Measurements from ENCODE around the gene ENOX1. TPM values are rescaled to one million over a fixed set of nuclear protein-coding genes. Genes with fewer than 3 reads are reported as not detected.

The ENOX1 gene
- polyA plus RNA-seq, 1 donor (not counting 4 experiments of a cell fraction or from before 2014, with no cell fraction given) = 1.1 TPM

DNA sequence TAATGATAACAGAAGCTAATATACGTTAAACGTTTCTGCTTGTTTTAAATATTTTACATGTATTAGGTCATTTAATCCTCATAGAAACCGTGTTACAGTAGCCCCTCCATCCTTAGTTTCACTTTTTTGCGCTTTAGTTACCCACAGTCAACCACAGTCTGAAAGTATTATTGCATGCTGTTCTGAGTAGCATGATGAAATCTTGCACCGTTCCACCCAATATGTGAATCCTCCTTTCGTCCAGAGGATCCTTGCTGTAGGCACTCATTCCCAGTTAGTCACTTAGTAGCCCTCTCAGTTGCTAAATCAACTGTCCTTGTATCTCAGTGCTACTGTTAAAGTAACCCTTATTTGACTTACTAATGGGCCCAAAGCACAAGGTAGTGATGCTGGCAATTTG lies 257.8 kb downstream of the ENOX1 start:
- H2AFZ ChIP-seq (ENCODE audit: control insufficient read depth, low read length) = no peak overlapping the region
- no peaks in the 10 kb centered on the region for H3K4me1 ChIP-seq (ENCODE audit: control insufficient read depth, extremely low read depth, insufficient read depth, low read length)
- H3K79me2 ChIP-seq (ENCODE audit: control insufficient read depth, insufficient read depth, low read length) = no peaks in the 10 kb centered on the region
- no peaks in the 10 kb centered on the region for H3K9me3 ChIP-seq (ENCODE audit: control insufficient read depth, low read depth, low read length)
- no peak overlapping the region for H3K9ac ChIP-seq (ENCODE audit: control insufficient read depth, extremely low read depth, insufficient read depth, low read length)
- no peaks in the 10 kb centered on the region for H3K27me3 ChIP-seq (ENCODE audit: control insufficient read depth, extremely low read depth, insufficient read depth, low read length)
- no peak overlapping the region for H3K27ac ChIP-seq (ENCODE audit: control insufficient read depth, insufficient read depth, low read length)
- TF ChIP-seq, protein P1, sequence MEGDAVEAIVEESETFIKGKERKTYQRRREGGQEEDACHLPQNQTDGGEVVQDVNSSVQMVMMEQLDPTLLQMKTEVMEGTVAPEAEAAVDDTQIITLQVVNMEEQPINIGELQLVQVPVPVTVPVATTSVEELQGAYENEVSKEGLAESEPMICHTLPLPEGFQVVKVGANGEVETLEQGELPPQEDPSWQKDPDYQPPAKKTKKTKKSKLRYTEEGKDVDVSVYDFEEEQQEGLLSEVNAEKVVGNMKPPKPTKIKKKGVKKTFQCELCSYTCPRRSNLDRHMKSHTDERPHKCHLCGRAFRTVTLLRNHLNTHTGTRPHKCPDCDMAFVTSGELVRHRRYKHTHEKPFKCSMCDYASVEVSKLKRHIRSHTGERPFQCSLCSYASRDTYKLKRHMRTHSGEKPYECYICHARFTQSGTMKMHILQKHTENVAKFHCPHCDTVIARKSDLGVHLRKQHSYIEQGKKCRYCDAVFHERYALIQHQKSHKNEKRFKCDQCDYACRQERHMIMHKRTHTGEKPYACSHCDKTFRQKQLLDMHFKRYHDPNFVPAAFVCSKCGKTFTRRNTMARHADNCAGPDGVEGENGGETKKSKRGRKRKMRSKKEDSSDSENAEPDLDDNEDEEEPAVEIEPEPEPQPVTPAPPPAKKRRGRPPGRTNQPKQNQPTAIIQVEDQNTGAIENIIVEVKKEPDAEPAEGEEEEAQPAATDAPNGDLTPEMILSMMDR (optimal IDR thresholded peaks at IDR 0.05 in 1 of 3, IDR thresholded peaks at IDR 0.05 in 1 of 3, conservative IDR thresholded peaks at IDR 0.05 in 1 of 3; ENCODE audit: extremely low read depth in 1 of 3, insufficient read depth in 2 of 3, low read length in 3 of 3) = no peak
- TF ChIP-seq EZH2 (IDR thresholded peaks at IDR 0.05; ENCODE audit: low read length) = no peak
- FAIRE-seq (no peak), DNase-seq (ENCODE audit: low read depth, low spot score) (no peak)
- no peaks in the 10 kb centered on the region for H4K20me1 ChIP-seq (ENCODE audit: control insufficient read depth, extremely low read depth, insufficient read depth, low read length)
- H3K4me3 ChIP-seq (ENCODE audit: control insufficient read depth in 2 of 3, extremely low read depth in 1 of 3, insufficient read depth in 2 of 3, low read depth in 1 of 3, low read length in 3 of 3) = no peak overlapping the region
- no peaks in the 10 kb centered on the region for H3K9me1 ChIP-seq (ENCODE audit: control insufficient read depth, extremely low read depth, insufficient read depth, low read length)
- dilution Hi-C loops (cut with MboI; ENCODE audit: extremely low pct_ligation_motif_present, low sequenced_read_pairs) = no loop called here
- no peaks in the 10 kb centered on the region for H3K36me3 ChIP-seq (ENCODE audit: control insufficient read depth in 2 of 2, extremely low read depth in 1 of 2, insufficient read depth in 2 of 2, low read length in 2 of 2)
- H3K4me2 ChIP-seq (ENCODE audit: control insufficient read depth, extremely low read depth, insufficient read depth, low read depth, low read length) = no peak overlapping the region

GRCh38 chr13:43522788-43523187 lies 264.0 kb downstream of the ENOX1 start:
- H3K4me2 ChIP-seq (ENCODE audit: control insufficient read depth, extremely low read depth, insufficient read depth, low read depth, low read length) = no peak overlapping the region
- H4K20me1 ChIP-seq (ENCODE audit: control insufficient read depth, extremely low read depth, insufficient read depth, low read length) = no peaks in the 10 kb centered on the region
- DNase-seq (ENCODE audit: low read depth, low spot score) = no peak
- H3K9me3 ChIP-seq (ENCODE audit: control insufficient read depth, low read depth, low read length) = no peaks in the 10 kb centered on the region
- no peak for FAIRE-seq
- no peaks in the 10 kb centered on the region for H3K79me2 ChIP-seq (ENCODE audit: control insufficient read depth, insufficient read depth, low read length)
- no peak overlapping the region for H3K4me3 ChIP-seq (ENCODE audit: control insufficient read depth in 2 of 3, extremely low read depth in 1 of 3, insufficient read depth in 2 of 3, low read depth in 1 of 3, low read length in 3 of 3)
- H3K9ac ChIP-seq (ENCODE audit: control insufficient read depth, extremely low read depth, insufficient read depth, low read length) = no peak overlapping the region
- no peaks in the 10 kb centered on the region for H3K9me1 ChIP-seq (ENCODE audit: control insufficient read depth, extremely low read depth, insufficient read depth, low read length)
- H3K4me1 ChIP-seq (ENCODE audit: control insufficient read depth, extremely low read depth, insufficient read depth, low read length) = no peaks in the 10 kb centered on the region
- no peaks in the 10 kb centered on the region for H3K27me3 ChIP-seq (ENCODE audit: control insufficient read depth, extremely low read depth, insufficient read depth, low read length)
- dilution Hi-C loops (cut with MboI; ENCODE audit: extremely low pct_ligation_motif_present, low sequenced_read_pairs) = no loop called here
- no peaks in the 10 kb centered on the region for H3K36me3 ChIP-seq (ENCODE audit: control insufficient read depth in 2 of 2, extremely low read depth in 1 of 2, insufficient read depth in 2 of 2, low read length in 2 of 2)
- no peak overlapping the region for H2AFZ ChIP-seq (ENCODE audit: control insufficient read depth, low read length)
- no peak for TF ChIP-seq EZH2 (IDR thresholded peaks at IDR 0.05; ENCODE audit: low read length)
- TF ChIP-seq, protein P1 (optimal IDR thresholded peaks at IDR 0.05 in 1 of 3, IDR thresholded peaks at IDR 0.05 in 1 of 3, conservative IDR thresholded peaks at IDR 0.05 in 1 of 3; ENCODE audit: extremely low read depth in 1 of 3, insufficient read depth in 2 of 3, low read length in 3 of 3) = no peak
- H3K27ac ChIP-seq (ENCODE audit: control insufficient read depth, insufficient read depth, low read length) = no peak overlapping the region

Data from keratinocyte (primary cell).